Stimulated activated CD8-positive, alpha-beta memory T cell treated with anti-CD3 and anti-CD28 coated beads, Interleukin-12 subunit alpha, Interleukin-12 subunit beta, amount 100 ng/mL, for 4 hours (primary cell): ENCODE measurements around the gene MOB2.
"Not testable (repeated sequence)": the region's sequence is repeated elsewhere in the genome, so short reads cannot be mapped to it uniquely, and the experiment has no call there.

Source experiments
- DNase-seq: peaks from one replicate; pipeline ENCODE4 v3.0.0-alpha.2; 2020; ENCODE audit warnings: low read depth

Gene MOB2

GRCh38 chr11:1517117-1518005 is 30.8 kb upstream of the MOB2 start:
- no peak for DNase-seq

GRCh38 chr11:1516273-1517067 is 29.9 kb upstream of the MOB2 start:
- no peak for DNase-seq

- DNase-seq: peak; percentile 38
These were observed 28.8 kb upstream of the MOB2 start for GRCh38 chr11:1515082-1516060.

- DNase-seq: no peak
These were observed 27.9 kb upstream of the MOB2 start for GRCh38 chr11:1514336-1515061.

- no peak for DNase-seq
These were observed 27.0 kb upstream of the MOB2 start for GRCh38 chr11:1513326-1514296.

GRCh38 chr11:1512531-1513258 is 26.1 kb upstream of the MOB2 start:
- DNase-seq: not testable (repeated sequence)

- DNase-seq: no peak
These were observed 25.4 kb upstream of the MOB2 start for GRCh38 chr11:1511937-1512496.

GRCh38 chr11:1510928-1511327 is 24.3 kb upstream of the MOB2 start:
- DNase-seq: no peak

GRCh38 chr11:1510351-1510750 is 23.8 kb upstream of the MOB2 start:
- not testable (repeated sequence) for DNase-seq

- DNase-seq: no peak
These were observed 23.2 kb upstream of the MOB2 start for GRCh38 chr11:1509626-1510255.

GRCh38 chr11:1508986-1509385 is 22.4 kb upstream of the MOB2 start:
- DNase-seq: no peak

GRCh38 chr11:1508491-1508891 is 21.9 kb upstream of the MOB2 start:
- DNase-seq: no peak

- no peak for DNase-seq
These were observed 21.0 kb upstream of the MOB2 start for GRCh38 chr11:1507381-1508140.

GRCh38 chr11:1506981-1507380 is 20.4 kb upstream of the MOB2 start:
- DNase-seq: no peak

- no peak for DNase-seq
These were observed 18.9 kb upstream of the MOB2 start for GRCh38 chr11:1505480-1505879.

GRCh38 chr11:1504581-1505290 is 18.2 kb upstream of the MOB2 start:
- no peak for DNase-seq

GRCh38 chr11:1504138-1504537 is 17.6 kb upstream of the MOB2 start:
- DNase-seq: no peak
